AG04449 (cell line): ENCODE results near the gene PTGDS.

Source experiments
- CTCF ChIA-PET: fragments of 350-600 bp; formaldehyde crosslinking; extraction: SDS; loops from one replicate; lab custom pipeline; 2021; ENCODE audit warnings: antibody characterized with exemption; lab: Yijun Ruan, JAX
- POLR2A ChIA-PET: fragments of 400-600, 350-600 bp; formaldehyde crosslinking; extraction: SDS; loops from one replicate; lab custom pipeline; 2020; ENCODE audit warnings: antibody characterized with exemption, inconsistent platforms; lab: Yijun Ruan, JAX
- DNase-seq: peaks from one replicate; pipeline ENCODE4 v3.0.0-alpha.2; 2010; ENCODE audit warnings: low read depth, low spot score
- H3K4me3 ChIP-seq: 2 replicates; pipeline ENCODE4 v1.5.1; 2011; ENCODE audit warnings: low read depth, mild to moderate bottlenecking, control low read depth, low read length
- TF ChIP-seq, protein P1 (sequence below): IDR thresholded peaks from one replicate; pipeline ENCODE4 v1.5.1; 2011; ENCODE audit warnings: mild to moderate bottlenecking, moderate library complexity, low read length, control low read depth, inconsistent platforms; ENCODE audit not compliant: insufficient read depth; ENCODE audit errors: missing control alignments

Gene PTGDS

DNA sequence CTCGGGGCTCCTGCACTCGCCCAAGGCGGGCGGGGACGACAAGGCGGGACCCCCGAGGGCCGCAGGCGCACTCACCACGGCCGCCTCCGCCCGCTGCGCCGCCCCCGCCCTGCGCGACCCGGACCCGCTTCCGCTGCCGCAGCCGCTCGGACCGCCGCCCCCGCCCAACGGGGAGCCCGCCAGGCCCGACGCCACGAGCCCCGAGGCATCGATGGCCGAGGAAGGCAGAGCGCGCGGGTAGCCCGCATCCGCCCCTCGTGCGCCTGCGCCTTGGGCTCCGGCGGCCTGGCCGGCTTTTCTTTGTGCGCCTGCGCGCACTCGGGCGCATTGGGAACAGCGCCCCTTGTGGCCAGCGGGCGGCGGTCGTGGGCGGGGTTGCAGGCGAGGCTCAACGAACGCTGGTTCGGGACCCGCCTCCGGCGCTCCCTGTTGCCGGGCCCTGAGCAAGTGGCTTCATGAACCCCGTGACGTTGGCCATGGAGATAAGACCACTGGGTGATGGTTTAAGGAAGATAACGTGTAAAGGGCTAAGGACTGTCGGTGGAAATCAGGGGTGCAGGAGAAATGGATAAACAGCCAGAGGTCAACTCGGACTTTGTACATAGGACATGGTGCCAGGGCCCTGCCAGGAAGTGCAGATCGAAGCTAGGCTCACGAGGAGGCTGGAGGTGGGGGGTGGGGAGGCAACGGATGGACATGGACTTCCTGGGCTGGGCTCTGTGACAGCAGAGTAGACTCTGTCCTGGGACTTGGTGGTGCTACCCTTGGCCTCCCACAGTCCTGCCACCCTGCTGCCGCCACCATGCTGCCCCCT lies 32.6 kb upstream of the PTGDS start, which contains the start of the genes C8G and FBXW5:
C8G (plus strand) TSS at position 725 of the 814 bp plus-strand sequence; CDS start at position 803, 78 bp downstream.
FBXW5 (minus strand) TSS at position 220 of the 814 bp plus-strand sequence. CDS start 655 bp downstream, outside the sequence.
- ChIA-PET CTCF (interaction anchor here (0.6 to 6.3 kb wide), 21 partner anchors 9 to 216 kb away, joined by 3 to 148 read pairs (median 4); partner anchors contain the start of genes ABCA2 and TRAF2), POLR2A (no interaction called here)
- peak; percentile 14 for DNase-seq
- H3K4me3 ChIP-seq, result peak within 1 kb of the TSS; percentile 81
- TF ChIP-seq, protein P1, sequence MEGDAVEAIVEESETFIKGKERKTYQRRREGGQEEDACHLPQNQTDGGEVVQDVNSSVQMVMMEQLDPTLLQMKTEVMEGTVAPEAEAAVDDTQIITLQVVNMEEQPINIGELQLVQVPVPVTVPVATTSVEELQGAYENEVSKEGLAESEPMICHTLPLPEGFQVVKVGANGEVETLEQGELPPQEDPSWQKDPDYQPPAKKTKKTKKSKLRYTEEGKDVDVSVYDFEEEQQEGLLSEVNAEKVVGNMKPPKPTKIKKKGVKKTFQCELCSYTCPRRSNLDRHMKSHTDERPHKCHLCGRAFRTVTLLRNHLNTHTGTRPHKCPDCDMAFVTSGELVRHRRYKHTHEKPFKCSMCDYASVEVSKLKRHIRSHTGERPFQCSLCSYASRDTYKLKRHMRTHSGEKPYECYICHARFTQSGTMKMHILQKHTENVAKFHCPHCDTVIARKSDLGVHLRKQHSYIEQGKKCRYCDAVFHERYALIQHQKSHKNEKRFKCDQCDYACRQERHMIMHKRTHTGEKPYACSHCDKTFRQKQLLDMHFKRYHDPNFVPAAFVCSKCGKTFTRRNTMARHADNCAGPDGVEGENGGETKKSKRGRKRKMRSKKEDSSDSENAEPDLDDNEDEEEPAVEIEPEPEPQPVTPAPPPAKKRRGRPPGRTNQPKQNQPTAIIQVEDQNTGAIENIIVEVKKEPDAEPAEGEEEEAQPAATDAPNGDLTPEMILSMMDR, result peak; percentile 96

DNA sequence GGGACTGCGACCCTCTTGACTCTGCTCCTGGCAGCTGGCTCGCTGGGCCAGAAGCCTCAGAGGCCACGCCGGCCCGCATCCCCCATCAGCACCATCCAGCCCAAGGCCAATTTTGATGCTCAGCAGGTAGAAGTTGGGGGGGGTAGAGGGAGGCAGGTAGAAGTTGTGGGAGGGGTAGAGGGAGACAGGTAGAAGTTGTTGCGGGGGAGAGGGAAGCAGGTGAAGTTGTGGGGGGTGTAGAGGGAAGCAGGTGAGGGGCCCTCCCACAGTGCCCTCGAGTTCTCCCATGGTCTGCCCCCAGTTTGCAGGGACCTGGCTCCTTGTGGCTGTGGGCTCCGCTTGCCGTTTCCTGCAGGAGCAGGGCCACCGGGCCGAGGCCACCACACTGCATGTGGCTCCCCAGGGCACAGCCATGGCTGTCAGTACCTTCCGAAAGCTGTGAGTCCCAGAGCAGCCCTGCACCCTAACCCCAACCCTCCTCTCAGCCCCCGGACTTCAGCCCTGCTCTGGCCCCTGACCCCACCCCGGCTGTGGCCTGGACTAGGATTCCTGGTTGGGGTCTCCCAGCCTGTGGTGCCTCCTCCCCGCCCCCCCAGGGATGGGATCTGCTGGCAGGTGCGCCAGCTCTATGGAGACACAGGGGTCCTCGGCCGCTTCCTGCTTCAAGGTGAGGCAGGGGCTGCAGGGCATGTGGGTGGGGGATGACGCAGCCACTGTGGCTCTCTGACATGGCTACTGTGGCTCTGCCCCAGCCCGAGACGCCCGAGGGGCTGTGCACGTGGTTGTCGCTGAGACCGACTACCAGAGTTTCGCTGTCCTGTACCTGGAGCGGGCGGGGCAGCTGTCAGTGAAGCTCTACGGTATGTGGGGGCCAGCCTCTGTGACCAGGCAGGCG lies 31.7 kb upstream of the PTGDS start:
- POLR2A ChIA-PET, result no interaction called here
- CTCF ChIA-PET, result interaction anchor here (0.6 to 6.3 kb wide), 15 partner anchors 9 to 217 kb away, joined by 3 to 148 read pairs (median 3); partner anchors contain the start of genes ABCA2 and TRAF2
- no peak overlapping the region for H3K4me3 ChIP-seq
- no peak for DNase-seq
- TF ChIP-seq, protein P1, result no peak

DNA sequence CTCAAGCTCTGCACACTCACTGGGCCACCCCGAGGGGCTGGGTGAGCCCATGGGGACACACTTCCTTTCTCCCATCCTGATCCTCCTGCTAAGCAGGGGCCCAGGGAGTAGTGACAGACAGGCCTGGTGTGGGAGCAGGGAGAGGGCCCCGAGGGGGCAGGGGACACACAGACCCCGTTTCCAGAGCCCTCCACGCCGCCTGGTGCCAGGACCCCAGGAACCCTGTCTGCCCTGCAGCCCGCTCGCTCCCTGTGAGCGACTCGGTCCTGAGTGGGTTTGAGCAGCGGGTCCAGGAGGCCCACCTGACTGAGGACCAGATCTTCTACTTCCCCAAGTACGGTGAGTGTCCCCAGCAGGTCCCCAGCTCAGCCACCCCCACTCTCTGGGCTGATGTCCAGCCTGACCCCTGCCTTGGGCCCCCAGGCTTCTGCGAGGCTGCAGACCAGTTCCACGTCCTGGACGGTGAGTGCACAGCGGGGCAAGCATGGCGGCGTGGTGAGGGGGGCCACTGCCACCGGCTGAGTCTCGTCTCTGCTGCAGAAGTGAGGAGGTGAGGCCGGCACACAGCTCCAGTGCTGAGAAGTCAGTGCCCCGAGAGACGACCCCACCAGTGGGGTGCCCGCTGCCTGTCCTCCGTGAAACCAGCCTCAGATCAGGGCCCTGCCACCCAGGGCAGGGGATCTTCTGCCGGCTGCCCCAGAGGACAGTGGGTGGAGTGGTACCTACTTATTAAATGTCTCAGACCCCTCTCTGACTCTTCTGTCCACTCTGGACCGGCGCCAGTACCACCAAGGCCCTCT lies 30.9 kb upstream of the PTGDS start:
- no peak for DNase-seq
- no peak overlapping the region for H3K4me3 ChIP-seq
- ChIA-PET CTCF (interaction anchor here (1.0 to 6.3 kb wide), 14 partner anchors 8 to 120 kb away, joined by 3 to 148 read pairs (median 7); partner anchors contain the start of genes ABCA2 and TRAF2), POLR2A (no interaction called here)
- TF ChIP-seq, protein P1, result no peak

DNA sequence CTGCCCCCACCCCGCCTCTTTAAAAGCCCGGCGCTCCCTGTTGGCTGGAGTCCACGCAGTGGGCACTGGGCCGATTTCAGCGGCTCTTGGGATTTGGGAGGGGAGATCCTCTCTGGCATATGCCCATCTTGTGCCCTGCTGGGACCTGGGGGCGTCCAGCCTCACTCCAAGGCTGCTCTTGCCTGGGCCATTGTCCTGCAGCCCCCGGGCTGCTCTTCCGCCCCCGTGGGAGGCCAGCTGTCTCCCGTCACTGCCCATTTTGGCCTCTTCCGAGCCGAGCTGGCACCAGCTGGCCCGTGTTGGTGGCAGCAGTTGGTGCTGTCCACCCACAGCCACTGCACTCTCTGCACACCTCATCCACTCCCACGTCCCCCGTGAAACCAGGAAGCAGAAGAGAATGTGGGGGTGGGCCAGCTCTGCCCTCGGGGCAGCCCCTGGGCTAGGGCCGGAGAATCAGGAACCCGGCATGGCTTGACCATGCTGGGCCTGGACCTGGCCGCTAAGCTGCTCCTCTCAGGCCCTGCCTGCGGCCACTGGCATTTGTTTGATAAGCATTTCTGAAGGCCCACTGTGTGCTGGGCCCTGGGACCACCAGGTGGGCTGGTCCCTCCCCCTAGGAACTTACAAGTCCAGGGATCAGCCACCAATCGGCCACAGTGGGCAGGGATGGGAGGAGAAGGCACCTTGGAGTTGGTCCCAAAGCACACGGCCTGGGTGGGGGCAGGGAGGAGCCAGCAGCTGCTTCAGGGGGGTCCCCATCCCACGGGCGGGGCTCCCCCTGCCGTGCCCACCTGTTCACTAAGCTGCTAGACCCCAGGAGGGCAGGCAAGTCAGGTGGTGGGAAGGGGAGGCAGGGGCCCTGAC lies 30.0 kb upstream of the PTGDS start:
- H3K4me3 ChIP-seq, result no peak overlapping the region
- TF ChIP-seq, protein P1, result no peak
- CTCF ChIA-PET, result interaction anchor here (0.7 to 6.3 kb wide), 29 partner anchors 7 to 122 kb away, joined by 3 to 148 read pairs (median 6); partner anchors contain the start of genes ABCA2, FUT7, NPDC1 and PAXX
- POLR2A ChIA-PET, result interaction anchor here (1.5 to 1.6 kb wide), 2 partner anchors 11 to 88 kb away, joined by 6 to 13 read pairs; no protein-coding TSS in a partner anchor
- DNase-seq, result no peak

DNA sequence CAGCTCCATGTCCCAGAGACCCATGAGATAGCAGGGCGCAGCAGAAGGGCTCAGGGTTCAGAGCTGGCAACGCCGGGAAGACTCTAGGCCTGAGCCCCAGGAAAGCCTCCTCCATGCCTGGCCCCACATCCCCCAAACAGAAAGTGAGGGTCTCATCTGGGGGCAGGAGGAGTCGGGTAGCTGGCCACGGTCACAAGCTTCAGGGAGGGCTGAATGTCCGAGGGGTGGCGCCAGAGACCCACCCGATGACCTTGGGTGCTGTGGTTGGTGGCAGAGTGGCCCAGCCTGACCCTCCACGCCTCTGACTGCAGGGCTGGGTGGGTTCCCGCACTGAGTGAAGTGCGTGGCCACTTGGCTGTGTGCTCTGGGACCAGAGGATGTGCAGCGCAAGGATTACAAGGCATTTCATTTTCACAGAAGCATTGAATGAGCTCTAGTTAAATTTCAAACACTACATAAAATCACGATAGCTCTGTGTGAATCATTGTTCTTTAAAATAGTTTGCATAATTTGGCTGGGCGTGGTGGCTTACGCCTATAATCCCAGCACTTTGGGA lies 29.3 kb upstream of the PTGDS start:
- TF ChIP-seq, protein P1, result peak; percentile 58
- ChIA-PET POLR2A (interaction anchor here (1.5 to 1.6 kb wide), 2 partner anchors 11 to 87 kb away, joined by 6 to 13 read pairs; no protein-coding TSS in a partner anchor), CTCF (interaction anchor here (0.6 to 6.3 kb wide), 34 partner anchors 10 to 135 kb away, joined by 3 to 148 read pairs (median 5); partner anchors contain the start of genes ABCA2, AJM1, FUT7 and NPDC1)
- H3K4me3 ChIP-seq, result no peak overlapping the region
- no peak for DNase-seq
